GM19372 (cell line): ENCODE data around the gene ZNF280A.
"Not testable (repeated sequence)": the region's sequence is repeated elsewhere in the genome, so short reads cannot be mapped to it uniquely, and the experiment has no call there.

Experiments
- ATAC-seq: cut with Tn5 transposase; IDR thresholded peaks from one replicate; pipeline ENCODE4 v1.9.1; 2021; ENCODE audit warnings: mild to moderate bottlenecking, low read depth, moderate library complexity; ENCODE audit not compliant: unreplicated experiment

The ZNF280A gene

DNA sequence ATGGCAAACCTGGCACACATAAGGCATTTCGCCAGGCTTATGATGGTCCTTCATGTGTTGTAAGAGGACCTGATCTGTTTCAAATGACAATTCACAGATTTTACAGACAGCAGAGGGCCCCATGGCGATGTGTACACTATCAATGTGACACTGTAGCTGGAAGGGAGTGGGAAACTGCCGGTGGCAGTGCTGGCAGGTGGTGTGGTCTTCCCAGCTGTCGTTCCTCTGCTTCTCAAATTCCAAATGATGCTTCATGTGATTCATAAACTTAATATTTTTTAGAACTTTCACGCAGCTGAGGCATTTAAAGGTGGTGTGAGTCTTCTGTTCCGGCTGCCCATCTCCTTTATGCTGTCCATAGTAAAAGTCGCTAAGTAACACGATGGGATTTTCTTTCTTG is 5.6 kb downstream of the ZNF280A start:
- not testable (repeated sequence) for ATAC-seq

DNA sequence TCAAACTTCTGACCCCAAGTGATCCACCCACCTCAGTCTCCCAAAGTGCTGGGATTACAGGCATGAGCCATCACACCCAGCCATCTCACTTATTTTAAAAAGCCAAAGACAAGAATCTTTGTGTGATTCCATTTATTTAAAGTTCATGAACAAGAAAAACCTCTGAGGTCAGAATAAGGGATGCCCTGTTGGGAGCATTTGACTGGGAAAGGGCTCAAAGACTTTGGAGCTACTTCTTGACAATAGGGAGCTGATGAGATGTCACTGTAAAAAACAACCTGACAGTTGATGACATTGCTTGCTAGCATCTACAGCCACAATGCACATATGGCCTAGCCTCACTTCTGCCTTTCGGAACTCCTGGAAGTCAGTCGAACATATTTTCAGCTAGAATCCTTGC is 6.5 kb downstream of the ZNF280A start:
- ATAC-seq, result no peak

DNA sequence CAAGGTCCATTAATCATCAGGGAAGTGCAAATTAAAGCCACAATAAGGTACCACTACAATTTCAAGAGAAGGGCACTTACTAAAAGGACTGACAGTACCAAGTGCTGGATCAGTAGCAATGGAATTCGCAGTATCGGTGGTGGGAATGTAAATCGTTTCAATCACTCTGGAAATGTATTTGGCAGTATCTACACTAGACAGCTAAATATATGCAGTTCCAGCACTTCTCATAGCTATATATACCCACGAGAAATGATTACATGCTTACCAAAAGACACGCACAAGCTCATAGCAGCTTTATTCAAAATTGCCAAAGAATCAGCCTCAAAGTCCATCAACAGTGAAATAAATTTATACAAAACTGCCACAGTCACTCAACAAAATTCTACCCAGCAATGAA is 7.1 kb downstream of the ZNF280A start:
- no peak for ATAC-seq

DNA sequence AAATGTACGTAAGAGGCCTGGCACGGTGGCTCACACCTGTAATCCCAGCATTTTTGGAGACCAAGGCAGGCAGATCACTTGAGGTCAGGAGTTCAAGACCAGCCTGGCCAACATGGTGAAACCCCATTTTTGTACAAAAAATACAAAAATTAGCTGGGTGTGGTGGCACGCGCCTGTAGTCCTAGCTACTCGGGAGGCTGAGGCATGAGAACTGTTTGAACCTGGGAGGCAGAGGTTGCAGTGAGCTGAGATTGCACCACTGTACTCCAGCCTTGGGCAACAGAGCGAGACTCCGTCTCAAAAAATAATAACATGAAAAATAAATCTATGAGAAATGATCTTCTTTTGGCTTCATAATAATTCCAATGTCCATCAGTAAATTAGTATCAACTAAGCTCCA is 9.2 kb downstream of the ZNF280A start:
- ATAC-seq, result not testable (repeated sequence)

DNA sequence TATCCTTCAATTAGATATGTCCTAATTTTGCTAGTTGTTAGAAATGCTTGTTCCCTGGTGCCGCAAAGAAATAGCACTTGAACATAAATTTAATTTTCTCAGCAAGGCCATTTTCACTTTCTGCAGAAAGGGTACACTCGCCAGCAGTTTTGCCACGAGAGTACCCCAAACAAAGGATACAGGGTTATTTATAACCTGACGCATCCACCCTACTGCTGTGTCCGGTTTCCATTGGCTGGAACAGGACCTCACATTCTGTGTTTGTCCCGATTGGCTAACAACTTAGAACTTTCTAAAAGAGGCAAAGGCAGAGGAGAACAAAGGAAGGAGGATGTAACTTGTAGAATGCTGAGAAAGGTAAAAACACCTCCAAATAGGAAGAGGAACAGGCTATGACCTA is 10.2 kb downstream of the ZNF280A start:
- ATAC-seq, result not testable (repeated sequence)

DNA sequence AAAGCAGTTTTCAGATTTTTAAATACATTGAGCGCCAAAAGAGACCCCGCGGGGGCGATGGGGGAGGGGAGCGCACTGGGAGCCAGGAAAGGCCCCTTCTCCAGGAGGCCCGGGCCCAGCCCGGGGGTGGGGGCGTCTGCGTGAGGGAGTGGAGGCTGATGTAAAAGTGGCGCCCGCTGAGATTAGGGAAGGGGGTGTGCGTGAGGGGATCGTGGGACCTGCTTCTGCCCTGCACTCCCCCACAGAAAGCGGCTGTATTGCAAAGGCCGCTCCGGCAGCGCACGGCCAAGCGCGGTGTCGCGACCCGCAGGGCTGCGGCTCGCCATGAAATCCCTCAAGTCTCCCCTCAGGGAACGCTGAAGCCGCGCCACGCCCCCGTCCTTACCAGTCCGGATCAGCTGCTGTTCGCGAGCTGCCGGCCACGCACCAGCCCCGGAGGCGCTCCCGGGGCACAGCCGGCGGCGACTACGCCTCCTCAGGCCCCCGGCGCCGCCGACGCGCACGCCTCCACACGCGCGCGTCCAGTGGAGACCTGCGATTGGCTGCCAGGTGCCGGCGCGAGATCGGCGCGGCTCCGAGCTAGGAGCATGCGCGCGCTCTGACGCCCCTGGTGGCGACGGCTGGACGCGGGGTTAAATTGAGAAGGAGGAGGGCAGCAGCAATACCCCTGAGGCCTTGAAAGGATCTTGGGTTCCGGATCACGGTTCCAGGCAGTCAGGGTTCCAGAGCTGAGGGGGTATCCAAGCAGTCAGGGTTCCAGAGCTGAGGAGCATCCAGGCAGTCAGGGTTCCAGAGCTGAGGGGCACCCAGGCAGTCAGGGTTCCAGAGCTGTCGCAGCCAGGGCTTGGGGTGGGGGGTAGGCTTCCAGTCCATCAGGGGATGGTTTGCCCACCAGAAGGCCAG is 11.5 kb downstream of the ZNF280A start, which contains the start of gene ZNF280B:
TSS of gene ZNF280B (minus strand) at position 469 of the 903 bp plus-strand sequence. CDS start 19,344 bp downstream, outside the sequence.
- peak; percentile 92 for ATAC-seq

DNA sequence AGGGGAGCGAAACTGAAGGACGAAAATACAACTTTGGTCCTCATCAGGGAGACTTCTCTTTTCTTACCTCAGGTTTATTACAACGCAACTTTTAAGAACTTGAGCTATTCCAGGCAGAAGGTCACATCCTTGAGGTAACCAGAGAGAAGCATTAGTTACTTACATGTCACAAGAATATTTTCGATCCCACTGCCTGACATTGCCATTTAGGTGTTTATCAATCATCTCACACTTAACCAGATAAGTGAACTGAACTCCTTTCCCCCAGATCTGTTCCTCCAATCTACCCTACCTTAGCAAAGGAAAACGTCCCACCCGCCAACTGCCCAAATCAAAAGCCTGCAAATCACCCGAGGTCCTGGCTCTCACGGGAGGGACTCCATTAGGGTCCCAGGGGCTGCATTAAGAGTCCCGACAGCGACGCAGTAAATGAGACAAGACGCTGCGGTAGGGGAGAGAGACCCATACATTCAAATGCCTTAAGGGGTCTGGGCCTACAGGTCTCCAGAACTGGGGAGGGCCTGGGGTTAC is 12.3 kb downstream of the ZNF280A start:
- ATAC-seq, result no peak

DNA sequence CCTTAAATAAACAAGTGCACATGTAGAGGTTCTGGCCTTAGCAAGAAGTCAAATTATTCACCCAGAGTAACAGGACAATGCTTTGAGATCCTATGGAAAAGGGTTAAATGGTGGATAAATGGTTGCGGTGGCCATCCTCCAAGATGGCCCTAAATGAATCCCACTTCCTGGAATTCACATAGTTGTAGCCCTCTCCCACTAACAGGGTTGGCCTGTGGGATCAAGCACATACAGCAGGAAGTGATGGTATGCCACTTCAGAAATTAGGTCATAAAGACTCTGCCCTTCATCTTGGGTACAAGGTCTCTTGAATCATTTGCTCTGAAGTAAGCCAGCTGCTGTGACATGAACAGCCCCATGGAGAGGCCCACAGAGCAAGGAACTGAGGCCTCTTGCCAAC is 13.3 kb downstream of the ZNF280A start:
- no peak for ATAC-seq

DNA sequence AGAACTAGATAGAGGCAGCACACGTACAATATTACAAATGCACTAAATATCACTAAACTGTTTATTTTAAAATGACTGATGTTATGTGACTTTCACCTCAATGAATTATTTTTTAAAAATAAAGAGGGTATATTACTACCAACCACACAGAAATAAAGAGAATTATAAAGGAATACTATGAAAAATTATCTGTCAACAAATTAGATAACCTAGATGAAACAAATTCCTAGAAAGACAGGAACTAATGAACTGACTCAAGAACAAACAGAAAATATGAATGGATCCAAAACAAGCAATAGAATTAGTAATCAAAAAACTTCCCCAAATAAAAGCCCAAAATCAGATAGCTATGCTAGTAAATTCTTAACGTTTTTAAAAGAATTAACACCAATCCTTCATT is 21.8 kb downstream of the ZNF280A start:
- no peak for ATAC-seq

DNA sequence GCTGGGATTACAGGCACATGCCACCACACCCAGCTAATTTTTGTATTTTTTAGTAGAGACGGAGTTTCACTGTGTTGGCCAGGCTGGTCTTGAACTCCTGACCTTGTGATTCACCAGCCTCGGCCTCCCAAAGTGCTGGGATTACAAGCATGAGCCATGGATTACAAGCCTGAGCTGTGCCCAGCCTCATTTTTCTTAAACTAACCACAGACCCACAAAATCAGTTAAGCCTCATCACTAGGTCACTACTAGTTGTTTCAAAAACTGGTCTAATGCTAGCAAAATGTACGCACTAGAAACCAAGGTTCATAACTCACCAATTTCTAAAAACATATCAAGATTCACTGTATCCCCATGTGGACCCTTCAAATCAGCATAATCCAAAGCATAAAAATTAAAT is 28.5 kb downstream of the ZNF280A start:
- ATAC-seq, result not testable (repeated sequence)

DNA sequence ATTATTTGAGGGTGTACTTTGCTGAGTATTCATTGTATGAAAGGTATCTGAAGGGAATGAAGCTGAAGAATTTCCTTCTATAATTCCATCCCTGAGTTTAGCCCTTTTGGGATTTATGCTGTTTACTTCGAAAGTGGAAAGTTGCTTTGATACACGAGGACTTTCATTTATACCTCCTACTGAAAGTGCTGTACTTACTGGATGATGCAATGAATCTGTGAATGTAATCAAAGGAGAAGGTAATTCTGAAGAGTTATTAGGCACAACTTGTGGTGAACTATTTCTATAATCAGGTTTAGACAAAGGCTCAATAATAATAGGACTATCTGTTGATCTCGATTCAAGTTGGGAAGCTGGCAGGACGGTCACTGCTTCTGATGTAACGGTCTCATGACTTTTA is 31.3 kb downstream of the ZNF280A start:
- ATAC-seq, result no peak

DNA sequence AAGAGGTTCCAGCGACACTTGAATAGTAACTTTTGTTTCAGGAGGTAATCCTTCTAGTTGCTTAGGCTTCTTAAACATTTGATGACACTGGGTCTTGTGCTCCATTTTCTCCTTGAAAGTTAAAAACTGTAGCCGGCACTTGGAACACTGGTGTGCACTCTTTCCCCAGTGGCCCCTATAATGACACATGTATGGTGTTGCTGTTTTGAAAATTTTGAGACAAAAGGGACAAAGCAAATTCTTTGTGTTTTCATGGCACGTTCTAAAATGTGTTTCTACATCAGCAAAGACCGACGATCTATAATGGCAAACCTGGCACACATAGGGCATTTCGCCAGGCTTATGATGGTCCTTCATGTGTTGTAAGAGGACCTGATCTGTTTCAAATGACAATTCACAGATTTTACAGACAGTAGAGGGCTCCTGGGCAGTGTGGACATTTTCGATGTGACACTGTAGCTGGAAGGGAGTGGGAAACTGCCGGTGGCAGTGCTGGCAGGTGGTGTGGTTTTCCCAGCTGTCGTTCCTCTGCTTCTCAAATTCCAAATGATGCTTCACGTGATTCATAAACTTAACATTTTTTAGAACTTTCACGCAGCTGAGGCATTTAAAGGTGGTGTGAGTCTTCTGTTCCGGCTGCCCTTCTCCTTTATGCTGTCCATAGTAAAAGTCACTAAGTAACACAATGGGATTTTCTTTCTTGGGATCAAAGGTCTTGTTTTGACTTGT is 32.0 kb downstream of the ZNF280A start:
- ATAC-seq, result no peak

DNA sequence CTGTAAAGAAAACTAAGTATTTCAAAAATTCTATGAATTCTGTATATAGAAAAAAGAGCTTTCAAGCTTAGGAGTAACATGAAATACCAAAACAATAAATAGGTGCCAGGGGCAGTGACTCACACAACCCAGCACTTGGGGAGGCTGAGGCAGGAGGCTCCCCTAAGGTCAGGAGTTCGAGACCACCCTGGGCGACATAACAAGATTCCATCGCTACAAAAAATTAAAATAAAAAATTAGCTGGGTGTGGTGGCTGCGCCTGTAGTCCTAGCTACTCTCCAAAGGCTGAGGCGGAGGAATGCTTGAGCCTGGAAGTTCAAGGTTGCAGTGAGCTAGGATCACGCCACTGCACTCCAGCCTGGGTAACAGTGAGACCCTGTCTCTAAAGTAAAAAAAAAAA is 33.0 kb downstream of the ZNF280A start:
- no peak for ATAC-seq

DNA sequence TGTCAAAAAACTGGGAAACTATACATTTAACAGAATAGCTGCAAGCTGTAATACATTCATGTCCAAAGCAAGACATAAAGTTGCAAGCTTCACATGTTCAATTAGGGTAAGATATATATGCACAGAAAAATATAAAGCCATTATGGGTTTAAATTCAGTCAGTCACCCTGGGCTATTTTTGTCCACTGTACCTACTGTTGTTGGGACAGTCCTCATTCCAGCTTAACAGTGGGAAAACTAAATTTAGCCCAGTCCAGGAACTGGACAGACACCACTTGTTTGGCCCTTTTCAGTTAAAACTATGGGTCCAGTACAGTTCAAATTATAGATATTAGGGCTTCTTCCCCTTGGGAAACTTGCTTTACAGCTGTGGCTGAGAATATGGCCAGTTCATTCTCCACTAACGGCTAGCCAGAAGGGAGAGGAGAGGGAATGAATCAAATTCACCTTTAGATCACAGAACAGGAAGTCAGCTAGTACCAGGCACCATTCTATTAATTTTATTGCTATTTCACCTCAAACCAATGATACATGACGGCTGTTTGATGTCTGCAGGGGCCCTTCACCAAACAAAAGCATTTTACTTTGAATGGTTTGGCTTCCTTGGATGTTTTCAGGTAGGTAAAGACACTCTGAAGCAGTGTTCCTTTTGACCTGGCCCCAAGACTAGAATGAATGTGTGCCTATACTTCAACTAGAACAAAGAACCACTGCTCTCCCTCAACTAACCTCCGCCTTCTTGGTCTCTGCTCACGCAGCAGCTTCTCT is 33.8 kb downstream of the ZNF280A start:
- ATAC-seq, result no peak

DNA sequence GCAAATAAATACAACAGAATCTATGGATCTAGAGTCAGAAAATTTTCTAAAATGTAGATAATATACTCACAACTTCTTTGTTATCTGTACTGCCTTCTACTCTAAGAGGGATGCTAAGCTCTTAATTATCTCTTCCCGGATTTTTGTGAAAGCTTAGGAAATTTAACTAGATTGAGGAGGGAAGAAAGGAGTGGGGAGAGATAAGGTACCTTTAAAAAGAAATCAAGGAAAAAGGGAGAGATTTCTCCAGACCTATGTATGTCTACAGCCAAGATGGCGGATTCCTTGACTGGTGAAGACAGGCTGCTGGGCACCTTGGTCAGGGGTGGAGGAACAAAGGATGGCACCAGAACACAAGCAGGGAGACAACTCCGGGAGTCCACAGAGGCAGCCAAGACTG is 34.5 kb downstream of the ZNF280A start:
- ATAC-seq, result no peak

DNA sequence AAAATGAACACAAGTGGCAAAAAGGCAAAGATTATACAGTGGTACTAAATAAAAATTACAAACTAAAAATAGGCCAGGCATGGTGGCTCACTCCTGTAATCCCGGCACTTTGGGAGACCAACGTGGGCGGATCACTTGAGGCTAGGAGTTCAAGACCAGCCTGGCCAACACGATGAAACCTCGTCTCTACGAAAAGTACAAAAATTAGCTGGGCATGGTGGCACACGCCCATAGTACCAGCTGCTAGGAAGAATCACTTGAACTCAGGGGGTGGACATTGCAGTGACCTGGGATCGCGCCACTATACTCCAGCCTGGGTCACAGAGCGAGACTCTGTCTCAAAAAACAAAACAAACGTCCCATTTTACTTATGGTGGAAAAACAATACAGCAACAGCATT is 36.0 kb downstream of the ZNF280A start:
- ATAC-seq, result no peak

DNA sequence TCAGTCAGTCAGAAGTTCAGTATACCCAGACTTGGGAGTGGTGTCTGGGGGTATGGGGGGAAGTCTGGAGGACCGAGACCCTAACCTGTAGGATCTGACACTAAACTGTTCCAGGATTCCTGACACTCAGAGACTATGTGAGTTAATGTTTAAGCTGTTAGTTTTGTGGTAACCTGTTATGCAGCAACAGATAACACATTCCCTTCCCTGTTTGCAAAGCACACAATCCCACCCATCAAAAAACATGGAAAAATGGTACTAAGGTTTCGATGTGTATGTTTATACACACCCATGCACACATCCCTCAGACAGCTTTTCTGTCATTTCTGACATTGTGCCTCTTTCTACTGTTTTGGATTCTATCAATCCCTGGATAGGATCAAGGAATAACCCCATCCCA is 39.1 kb downstream of the ZNF280A start:
- no peak for ATAC-seq

DNA sequence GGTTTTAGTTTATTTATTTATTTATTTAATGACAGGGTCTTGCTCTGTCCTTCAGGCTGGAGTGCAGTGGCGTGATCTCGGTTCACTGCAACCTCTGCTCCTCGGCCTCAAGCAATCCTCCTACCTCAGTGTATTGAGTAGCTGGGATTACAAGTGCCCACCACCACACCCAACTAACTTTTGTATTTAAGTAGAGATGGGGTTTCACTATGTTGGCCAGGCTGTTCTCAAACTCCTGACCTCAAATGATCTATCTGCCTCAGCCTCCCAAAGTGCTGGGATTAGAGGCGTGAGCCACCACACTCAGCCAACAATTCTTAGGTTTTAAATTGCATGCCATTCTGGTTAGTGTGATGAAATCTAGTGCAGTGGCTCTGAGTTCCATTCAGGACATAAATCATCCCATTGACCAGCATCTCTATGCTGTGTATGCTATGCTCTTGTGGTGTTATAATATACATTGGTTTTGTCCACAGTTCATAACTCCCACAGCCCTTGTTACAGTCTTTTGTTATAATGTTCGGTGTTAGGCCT is 40.0 kb downstream of the ZNF280A start:
- no peak for ATAC-seq

DNA sequence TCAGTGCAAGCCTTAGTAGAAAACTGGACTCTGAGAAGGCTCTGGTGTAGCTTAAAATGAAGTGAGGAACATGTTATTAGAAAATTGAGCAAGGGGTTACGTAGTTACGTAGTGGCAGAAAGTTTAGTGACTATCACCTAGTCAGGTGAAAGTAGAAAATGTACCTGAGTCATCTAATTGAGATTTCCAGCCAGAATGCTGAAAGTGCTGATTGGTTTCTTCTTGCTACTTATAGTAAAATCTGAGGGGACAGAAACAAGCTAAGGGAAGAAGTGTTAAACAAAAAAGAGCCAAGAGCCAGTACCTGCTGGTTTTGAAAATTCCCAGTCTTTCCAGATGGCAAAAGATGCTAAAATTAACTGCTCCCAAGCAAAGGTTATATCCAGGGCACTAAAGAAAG is 41.0 kb downstream of the ZNF280A start:
- no peak for ATAC-seq

DNA sequence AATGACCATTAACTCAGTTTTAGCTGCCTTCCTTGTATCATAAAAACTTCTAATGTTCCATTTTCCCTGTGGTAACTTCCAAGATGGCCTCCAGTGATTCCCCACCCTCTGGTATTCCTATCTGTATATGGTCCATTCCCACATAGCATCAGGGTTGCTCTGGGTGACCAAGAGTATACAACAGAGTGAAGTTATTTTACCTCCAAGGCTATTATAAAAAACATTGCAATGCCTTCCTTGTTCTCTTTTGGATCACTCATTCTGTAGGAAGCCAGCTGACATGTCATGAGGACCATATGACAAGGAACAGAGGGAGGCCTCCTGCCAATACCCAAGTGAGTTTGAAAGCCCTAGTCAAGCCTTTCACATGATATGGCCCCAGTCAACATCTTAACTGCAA is 41.6 kb downstream of the ZNF280A start:
- no peak for ATAC-seq
